ENCODE data around the gene SPPL2B.

DNA sequence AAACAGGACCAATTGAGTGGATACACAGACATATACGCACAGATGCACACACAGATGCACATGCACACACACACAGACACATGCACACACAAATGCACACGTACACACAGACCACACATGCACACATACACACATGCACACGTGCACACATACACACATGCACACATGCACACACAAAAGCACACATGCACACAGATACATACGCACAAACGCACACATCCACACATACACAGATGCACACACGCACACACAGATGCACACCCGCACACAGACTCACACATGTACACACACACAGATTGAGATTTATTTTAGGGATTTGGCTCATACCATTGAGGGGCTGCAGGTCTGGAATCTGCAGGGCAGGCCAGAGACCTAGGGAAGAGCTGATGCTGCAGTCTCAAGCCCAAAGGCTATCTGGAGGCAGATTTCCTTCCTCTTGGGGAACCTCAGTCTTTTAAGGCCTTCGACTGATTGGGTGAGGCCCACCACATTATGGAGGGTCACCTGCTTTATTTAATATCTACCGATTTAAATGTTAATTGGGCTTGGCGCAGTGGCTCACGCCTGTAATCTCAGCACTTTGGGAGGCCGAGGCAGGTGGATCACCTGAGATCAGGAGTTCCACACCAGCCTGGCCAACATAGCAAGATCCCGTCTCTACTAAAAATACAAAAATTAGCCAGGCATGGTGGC is 54.2 kb downstream of the SPPL2B start:
- TF ChIP-seq, protein P1, sequence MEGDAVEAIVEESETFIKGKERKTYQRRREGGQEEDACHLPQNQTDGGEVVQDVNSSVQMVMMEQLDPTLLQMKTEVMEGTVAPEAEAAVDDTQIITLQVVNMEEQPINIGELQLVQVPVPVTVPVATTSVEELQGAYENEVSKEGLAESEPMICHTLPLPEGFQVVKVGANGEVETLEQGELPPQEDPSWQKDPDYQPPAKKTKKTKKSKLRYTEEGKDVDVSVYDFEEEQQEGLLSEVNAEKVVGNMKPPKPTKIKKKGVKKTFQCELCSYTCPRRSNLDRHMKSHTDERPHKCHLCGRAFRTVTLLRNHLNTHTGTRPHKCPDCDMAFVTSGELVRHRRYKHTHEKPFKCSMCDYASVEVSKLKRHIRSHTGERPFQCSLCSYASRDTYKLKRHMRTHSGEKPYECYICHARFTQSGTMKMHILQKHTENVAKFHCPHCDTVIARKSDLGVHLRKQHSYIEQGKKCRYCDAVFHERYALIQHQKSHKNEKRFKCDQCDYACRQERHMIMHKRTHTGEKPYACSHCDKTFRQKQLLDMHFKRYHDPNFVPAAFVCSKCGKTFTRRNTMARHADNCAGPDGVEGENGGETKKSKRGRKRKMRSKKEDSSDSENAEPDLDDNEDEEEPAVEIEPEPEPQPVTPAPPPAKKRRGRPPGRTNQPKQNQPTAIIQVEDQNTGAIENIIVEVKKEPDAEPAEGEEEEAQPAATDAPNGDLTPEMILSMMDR (IDR thresholded peaks at IDR 0.05; ENCODE audit: low read length): no peak
- TF ChIP-seq EZH2 (optimal IDR thresholded peaks at IDR 0.05; ENCODE audit: low read depth, low read length): no peak

Data from MM.1S (cell line).